WTC11 (cell line): ENCODE measurements around the gene CMKLR1. TPM values are rescaled to one million over a fixed set of nuclear protein-coding genes. Genes with fewer than 3 reads are reported as not detected.

ENCODE experiments used
- ATAC-seq: fragments of 200-7000 bp; cut with Tn5 transposase; 2 replicates; pipeline ENCODE4 v1.10.0; 2021; ENCODE audit warnings: mild to moderate bottlenecking, moderate library complexity
- CTCF ChIA-PET: fragments of 300-600 bp; sonication (Branson Sonifier 250); formaldehyde crosslinking; loops from one replicate; lab custom pipeline; 2021; ENCODE audit warnings: antibody characterized with exemption; lab: Charles Lee
- POLR2A ChIA-PET: fragments of 350-600 bp; sonication (Branson Sonifier 250); formaldehyde crosslinking; loops from one replicate; lab custom pipeline; 2021; ENCODE audit warnings: antibody characterized with exemption; lab: Charles Lee
- DNase-seq: peaks from one replicate; pipeline ENCODE4 v3.0.0; 2021; ENCODE audit warnings: low spot score
- H3K27ac Mint-ChIP-seq: 2 replicates; pipeline ENCODE4 v1.8.0; 2021; ENCODE audit warnings: mixed read lengths
- H3K27me3 Mint-ChIP-seq: 2 replicates; pipeline ENCODE4 v1.8.0; 2021; ENCODE audit warnings: low read depth, mild to moderate bottlenecking, moderate library complexity, mixed read lengths
- H3K36me3 Mint-ChIP-seq: 2 replicates; pipeline ENCODE4 v1.8.0; 2021; ENCODE audit warnings: mixed read lengths
- H3K4me1 Mint-ChIP-seq: 2 replicates; pipeline ENCODE4 v1.8.0; 2022; ENCODE audit warnings: mixed read lengths
- H3K4me3 Mint-ChIP-seq: 2 replicates; pipeline ENCODE4 v1.8.0; 2021; ENCODE audit warnings: mild to moderate bottlenecking, moderate library complexity, mixed read lengths
- H3K9me3 Mint-ChIP-seq: 2 replicates; pipeline ENCODE4 v1.8.0; 2021; ENCODE audit warnings: mixed read lengths
- CBFB ChIP-seq: sonication (generic); formaldehyde crosslinking; IDR thresholded peaks from 2 replicates; pipeline ENCODE4 v1.8.1; 2022; ENCODE audit warnings: mild to moderate bottlenecking, low read depth, missing genetic modification reagents
- EMX1 ChIP-seq: fragments of 250-450 bp; sonication (Bioruptor Pico); IDR thresholded peaks from 2 replicates; pipeline ENCODE4 v1.8.0; 2021; ENCODE audit warnings: mild to moderate bottlenecking
- ESRRA ChIP-seq: sonication (generic); formaldehyde crosslinking; IDR thresholded peaks from 2 replicates; pipeline ENCODE4 v1.8.1; 2022; ENCODE audit warnings: mild to moderate bottlenecking, missing genetic modification reagents, borderline replicate concordance
- FOXK1 ChIP-seq: sonication (generic); formaldehyde crosslinking; IDR thresholded peaks from 2 replicates; pipeline ENCODE4 v1.8.0; 2022; ENCODE audit warnings: mild to moderate bottlenecking, moderate library complexity, missing genetic modification reagents
- GTF2I ChIP-seq: fragments of 250-450 bp; sonication (Bioruptor Pico); conservative IDR thresholded peaks from 2 replicates; pipeline ENCODE4 v1.4.0; 2021; ENCODE audit warnings: mild to moderate bottlenecking
- HMGA2 ChIP-seq: fragments of 250-450 bp; sonication (Bioruptor Pico); IDR thresholded peaks from 2 replicates; pipeline ENCODE4 v1.4.0; 2021; ENCODE audit warnings: mild to moderate bottlenecking, moderate library complexity
- JAZF1 ChIP-seq: fragments of 250-450 bp; sonication (Bioruptor Pico); IDR thresholded peaks from 2 replicates; pipeline ENCODE4 v1.9.0; 2021; ENCODE audit warnings: moderate library complexity, mild to moderate bottlenecking, inconsistent platforms
- RORB ChIP-seq: fragments of 250-450 bp; sonication (Bioruptor Pico); IDR thresholded peaks from 2 replicates; pipeline ENCODE4 v1.9.0; 2021; ENCODE audit warnings: mild to moderate bottlenecking
- ZBTB21 ChIP-seq: sonication (generic); formaldehyde crosslinking; IDR thresholded peaks from 2 replicates; pipeline ENCODE4 v1.8.1; 2023; ENCODE audit warnings: mild to moderate bottlenecking, missing genetic modification reagents, borderline replicate concordance
- ZNF138 ChIP-seq: sonication (generic); formaldehyde crosslinking; conservative IDR thresholded peaks from 2 replicates; pipeline ENCODE4 v1.8.1; 2022; ENCODE audit warnings: mild to moderate bottlenecking, moderate library complexity, missing genetic modification reagents
- total RNA-seq: library from RNA; stranded (reverse); gene quantifications from 3 replicates; pipeline ENCODE4 v1.2.3, GENCODE V29; 2021
- TF ChIP-seq, protein P1 (sequence below): fragments of 250-450 bp; sonication (Bioruptor Pico); IDR thresholded peaks from 2 replicates; pipeline ENCODE4 v1.8.0; 2021; ENCODE audit warnings: mild to moderate bottlenecking
- TF ChIP-seq, protein P2 (sequence below): sonication (generic); formaldehyde crosslinking; IDR thresholded peaks from 2 replicates; pipeline ENCODE4 v1.8.0; 2022; ENCODE audit warnings: mild to moderate bottlenecking, missing genetic modification reagents
- TF ChIP-seq, protein P3 (sequence below): fragments of 250-450 bp; sonication (Bioruptor Pico); IDR thresholded peaks from 2 replicates; pipeline ENCODE4 v1.9.0; 2021; ENCODE audit warnings: mild to moderate bottlenecking
- TF ChIP-seq, protein P4 (sequence below): fragments of 250-450 bp; sonication (Bioruptor Pico); conservative IDR thresholded peaks from 2 replicates; pipeline ENCODE4 v1.9.0; 2021; ENCODE audit warnings: mild to moderate bottlenecking
- TF ChIP-seq, protein P5 (sequence below): sonication (generic); formaldehyde crosslinking; IDR thresholded peaks from 2 replicates; pipeline ENCODE4 v1.8.0; 2023; ENCODE audit warnings: mild to moderate bottlenecking, missing genetic modification reagents
- TF ChIP-seq, protein P6 (sequence below): sonication (generic); formaldehyde crosslinking; IDR thresholded peaks from 2 replicates; pipeline ENCODE4 v1.8.1; 2022; ENCODE audit warnings: mild to moderate bottlenecking, missing genetic modification reagents, moderate library complexity, borderline replicate concordance
- TF ChIP-seq, protein P7 (sequence below): sonication (generic); formaldehyde crosslinking; IDR thresholded peaks from 2 replicates; pipeline ENCODE4 v1.8.1; 2022; ENCODE audit warnings: low read depth, missing genetic modification reagents, borderline replicate concordance
- TF ChIP-seq, protein P8 (sequence below): sonication (generic); formaldehyde crosslinking; IDR thresholded peaks from 2 replicates; pipeline ENCODE4 v1.8.0; 2023; ENCODE audit warnings: missing genetic modification reagents

The CMKLR1 gene
- total RNA-seq, 1 experiment from 2014 or later: 1.6 TPM

DNA sequence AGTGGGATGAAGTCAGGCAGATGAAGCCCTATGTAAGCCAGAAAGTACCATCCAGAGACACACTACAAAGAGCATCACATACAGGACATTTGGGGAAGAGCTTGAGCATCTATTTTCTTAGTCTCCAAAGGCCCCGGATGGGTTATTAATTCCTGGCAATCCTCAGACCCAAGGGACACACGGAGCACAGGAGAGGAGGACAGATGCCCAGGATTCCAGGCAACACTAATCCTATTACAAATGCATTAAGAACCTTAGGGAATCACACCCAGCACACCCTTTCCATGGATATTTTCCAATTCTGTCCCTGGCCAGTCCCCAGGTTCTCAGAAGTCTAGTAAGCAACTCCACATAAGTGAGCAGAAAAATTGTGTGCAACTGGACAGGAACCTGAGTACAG lies 65.9 kb downstream of the CMKLR1 start:
- no peak for DNase-seq
- ChIA-PET POLR2A (no interaction called here), CTCF (no interaction called here)
- Mint-ChIP-seq H3K27me3 (peaks cover 3% of the 10 kb centered on the region; the same call in 1 of the 2 replicates), H3K27ac (no peak overlapping the region), H3K4me1 (peaks cover 16% of the 10 kb centered on the region), H3K4me3 (no peak overlapping the region), H3K36me3 (no peaks in the 10 kb centered on the region), H3K9me3 (peaks cover 23% of the 10 kb centered on the region)
- no peak for ATAC-seq
- TF ChIP-seq EMX1 (CRISPR knock-in tag) (no peak), ZNF138 (no peak), GTF2I (no peak), HMGA2 (no peak), FOXK1 (CRISPR knock-in tag) (no peak), CBFB (CRISPR knock-in tag) (no peak), RORB (CRISPR knock-in tag) (no peak), ESRRA (CRISPR knock-in tag) (no peak), ZBTB21 (no peak), JAZF1 (CRISPR knock-in tag) (no peak)
- TF ChIP-seq, protein P1, sequence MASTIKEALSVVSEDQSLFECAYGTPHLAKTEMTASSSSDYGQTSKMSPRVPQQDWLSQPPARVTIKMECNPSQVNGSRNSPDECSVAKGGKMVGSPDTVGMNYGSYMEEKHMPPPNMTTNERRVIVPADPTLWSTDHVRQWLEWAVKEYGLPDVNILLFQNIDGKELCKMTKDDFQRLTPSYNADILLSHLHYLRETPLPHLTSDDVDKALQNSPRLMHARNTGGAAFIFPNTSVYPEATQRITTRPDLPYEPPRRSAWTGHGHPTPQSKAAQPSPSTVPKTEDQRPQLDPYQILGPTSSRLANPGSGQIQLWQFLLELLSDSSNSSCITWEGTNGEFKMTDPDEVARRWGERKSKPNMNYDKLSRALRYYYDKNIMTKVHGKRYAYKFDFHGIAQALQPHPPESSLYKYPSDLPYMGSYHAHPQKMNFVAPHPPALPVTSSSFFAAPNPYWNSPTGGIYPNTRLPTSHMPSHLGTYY (CRISPR knock-in tag): no peak
- TF ChIP-seq, protein P2, sequence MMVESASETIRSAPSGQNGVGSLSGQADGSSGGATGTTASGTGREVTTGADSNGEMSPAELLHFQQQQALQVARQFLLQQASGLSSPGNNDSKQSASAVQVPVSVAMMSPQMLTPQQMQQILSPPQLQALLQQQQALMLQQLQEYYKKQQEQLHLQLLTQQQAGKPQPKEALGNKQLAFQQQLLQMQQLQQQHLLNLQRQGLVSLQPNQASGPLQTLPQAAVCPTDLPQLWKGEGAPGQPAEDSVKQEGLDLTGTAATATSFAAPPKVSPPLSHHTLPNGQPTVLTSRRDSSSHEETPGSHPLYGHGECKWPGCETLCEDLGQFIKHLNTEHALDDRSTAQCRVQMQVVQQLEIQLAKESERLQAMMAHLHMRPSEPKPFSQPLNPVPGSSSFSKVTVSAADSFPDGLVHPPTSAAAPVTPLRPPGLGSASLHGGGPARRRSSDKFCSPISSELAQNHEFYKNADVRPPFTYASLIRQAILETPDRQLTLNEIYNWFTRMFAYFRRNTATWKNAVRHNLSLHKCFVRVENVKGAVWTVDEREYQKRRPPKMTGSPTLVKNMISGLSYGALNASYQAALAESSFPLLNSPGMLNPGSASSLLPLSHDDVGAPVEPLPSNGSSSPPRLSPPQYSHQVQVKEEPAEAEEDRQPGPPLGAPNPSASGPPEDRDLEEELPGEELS: no peak
- TF ChIP-seq, protein P3, sequence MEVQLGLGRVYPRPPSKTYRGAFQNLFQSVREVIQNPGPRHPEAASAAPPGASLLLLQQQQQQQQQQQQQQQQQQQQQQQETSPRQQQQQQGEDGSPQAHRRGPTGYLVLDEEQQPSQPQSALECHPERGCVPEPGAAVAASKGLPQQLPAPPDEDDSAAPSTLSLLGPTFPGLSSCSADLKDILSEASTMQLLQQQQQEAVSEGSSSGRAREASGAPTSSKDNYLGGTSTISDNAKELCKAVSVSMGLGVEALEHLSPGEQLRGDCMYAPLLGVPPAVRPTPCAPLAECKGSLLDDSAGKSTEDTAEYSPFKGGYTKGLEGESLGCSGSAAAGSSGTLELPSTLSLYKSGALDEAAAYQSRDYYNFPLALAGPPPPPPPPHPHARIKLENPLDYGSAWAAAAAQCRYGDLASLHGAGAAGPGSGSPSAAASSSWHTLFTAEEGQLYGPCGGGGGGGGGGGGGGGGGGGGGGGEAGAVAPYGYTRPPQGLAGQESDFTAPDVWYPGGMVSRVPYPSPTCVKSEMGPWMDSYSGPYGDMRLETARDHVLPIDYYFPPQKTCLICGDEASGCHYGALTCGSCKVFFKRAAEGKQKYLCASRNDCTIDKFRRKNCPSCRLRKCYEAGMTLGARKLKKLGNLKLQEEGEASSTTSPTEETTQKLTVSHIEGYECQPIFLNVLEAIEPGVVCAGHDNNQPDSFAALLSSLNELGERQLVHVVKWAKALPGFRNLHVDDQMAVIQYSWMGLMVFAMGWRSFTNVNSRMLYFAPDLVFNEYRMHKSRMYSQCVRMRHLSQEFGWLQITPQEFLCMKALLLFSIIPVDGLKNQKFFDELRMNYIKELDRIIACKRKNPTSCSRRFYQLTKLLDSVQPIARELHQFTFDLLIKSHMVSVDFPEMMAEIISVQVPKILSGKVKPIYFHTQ (CRISPR knock-in tag): no peak
- TF ChIP-seq, protein P4, sequence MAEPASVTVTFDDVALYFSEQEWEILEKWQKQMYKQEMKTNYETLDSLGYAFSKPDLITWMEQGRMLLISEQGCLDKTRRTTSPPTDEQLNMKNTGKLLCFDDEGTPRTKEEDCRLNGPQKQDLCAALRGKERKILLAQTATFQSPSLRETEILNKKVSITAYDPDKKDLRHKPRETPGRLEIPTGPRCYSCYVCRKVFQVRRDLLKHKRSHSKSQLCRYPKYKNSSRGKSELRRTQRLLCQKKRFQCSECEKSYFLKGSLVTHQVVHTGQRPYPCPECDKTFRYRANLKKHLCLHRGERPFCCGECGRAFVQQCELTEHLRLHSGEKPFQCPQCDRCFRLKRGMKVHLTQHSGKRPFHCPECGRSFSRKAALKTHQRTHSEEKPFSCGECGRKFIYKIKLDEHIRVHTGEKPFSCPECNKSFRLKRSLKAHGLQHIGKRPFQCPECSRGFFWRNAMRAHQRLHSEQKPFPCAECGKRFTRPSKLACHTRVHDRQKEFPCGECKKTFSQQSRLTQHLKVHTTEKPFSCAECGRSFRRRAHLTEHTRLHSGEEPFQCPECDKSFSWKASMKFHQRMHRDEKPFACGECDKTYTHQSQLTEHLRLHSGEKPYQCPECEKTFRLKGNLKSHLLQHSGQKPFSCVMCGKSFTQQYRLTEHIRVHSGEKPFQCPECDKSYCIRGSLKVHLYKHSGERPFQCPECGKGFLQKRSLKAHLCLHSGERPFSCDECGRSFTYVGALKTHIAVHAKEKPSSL (CRISPR knock-in tag): no peak
- TF ChIP-seq, protein P5, sequence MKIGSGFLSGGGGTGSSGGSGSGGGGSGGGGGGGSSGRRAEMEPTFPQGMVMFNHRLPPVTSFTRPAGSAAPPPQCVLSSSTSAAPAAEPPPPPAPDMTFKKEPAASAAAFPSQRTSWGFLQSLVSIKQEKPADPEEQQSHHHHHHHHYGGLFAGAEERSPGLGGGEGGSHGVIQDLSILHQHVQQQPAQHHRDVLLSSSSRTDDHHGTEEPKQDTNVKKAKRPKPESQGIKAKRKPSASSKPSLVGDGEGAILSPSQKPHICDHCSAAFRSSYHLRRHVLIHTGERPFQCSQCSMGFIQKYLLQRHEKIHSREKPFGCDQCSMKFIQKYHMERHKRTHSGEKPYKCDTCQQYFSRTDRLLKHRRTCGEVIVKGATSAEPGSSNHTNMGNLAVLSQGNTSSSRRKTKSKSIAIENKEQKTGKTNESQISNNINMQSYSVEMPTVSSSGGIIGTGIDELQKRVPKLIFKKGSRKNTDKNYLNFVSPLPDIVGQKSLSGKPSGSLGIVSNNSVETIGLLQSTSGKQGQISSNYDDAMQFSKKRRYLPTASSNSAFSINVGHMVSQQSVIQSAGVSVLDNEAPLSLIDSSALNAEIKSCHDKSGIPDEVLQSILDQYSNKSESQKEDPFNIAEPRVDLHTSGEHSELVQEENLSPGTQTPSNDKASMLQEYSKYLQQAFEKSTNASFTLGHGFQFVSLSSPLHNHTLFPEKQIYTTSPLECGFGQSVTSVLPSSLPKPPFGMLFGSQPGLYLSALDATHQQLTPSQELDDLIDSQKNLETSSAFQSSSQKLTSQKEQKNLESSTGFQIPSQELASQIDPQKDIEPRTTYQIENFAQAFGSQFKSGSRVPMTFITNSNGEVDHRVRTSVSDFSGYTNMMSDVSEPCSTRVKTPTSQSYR (CRISPR knock-in tag): no peak
- TF ChIP-seq, protein P6, sequence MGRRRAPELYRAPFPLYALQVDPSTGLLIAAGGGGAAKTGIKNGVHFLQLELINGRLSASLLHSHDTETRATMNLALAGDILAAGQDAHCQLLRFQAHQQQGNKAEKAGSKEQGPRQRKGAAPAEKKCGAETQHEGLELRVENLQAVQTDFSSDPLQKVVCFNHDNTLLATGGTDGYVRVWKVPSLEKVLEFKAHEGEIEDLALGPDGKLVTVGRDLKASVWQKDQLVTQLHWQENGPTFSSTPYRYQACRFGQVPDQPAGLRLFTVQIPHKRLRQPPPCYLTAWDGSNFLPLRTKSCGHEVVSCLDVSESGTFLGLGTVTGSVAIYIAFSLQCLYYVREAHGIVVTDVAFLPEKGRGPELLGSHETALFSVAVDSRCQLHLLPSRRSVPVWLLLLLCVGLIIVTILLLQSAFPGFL (CRISPR knock-in tag): no peak
- TF ChIP-seq, protein P7, sequence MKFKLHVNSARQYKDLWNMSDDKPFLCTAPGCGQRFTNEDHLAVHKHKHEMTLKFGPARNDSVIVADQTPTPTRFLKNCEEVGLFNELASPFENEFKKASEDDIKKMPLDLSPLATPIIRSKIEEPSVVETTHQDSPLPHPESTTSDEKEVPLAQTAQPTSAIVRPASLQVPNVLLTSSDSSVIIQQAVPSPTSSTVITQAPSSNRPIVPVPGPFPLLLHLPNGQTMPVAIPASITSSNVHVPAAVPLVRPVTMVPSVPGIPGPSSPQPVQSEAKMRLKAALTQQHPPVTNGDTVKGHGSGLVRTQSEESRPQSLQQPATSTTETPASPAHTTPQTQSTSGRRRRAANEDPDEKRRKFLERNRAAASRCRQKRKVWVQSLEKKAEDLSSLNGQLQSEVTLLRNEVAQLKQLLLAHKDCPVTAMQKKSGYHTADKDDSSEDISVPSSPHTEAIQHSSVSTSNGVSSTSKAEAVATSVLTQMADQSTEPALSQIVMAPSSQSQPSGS (CRISPR knock-in tag): no peak
- TF ChIP-seq, protein P8, sequence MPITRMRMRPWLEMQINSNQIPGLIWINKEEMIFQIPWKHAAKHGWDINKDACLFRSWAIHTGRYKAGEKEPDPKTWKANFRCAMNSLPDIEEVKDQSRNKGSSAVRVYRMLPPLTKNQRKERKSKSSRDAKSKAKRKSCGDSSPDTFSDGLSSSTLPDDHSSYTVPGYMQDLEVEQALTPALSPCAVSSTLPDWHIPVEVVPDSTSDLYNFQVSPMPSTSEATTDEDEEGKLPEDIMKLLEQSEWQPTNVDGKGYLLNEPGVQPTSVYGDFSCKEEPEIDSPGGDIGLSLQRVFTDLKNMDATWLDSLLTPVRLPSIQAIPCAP (CRISPR knock-in tag): no peak
